Brain microvascular endothelial cell (primary cell): ENCODE data around the gene SCN5A.

Experiments
- DNase-seq: peaks from one replicate; pipeline ENCODE4 v3.0.0-alpha.2; 2020
- H3K27ac ChIP-seq: fragments of 250-450 bp; sonication (Bioruptor Pico); 2 replicates; pipeline ENCODE4 v1.5.1; 2020; ENCODE audit warnings: mild to moderate bottlenecking, moderate library complexity
- H3K27me3 ChIP-seq: fragments of 250-450 bp; sonication (Bioruptor Pico); replicated peaks from 2 replicates; pipeline ENCODE4 v1.5.1; 2020; ENCODE audit warnings: mild to moderate bottlenecking
- H3K36me3 ChIP-seq: fragments of 250-450 bp; sonication (Bioruptor Pico); replicated peaks from 2 replicates; pipeline ENCODE4 v1.5.1; 2020; ENCODE audit warnings: mild to moderate bottlenecking
- H3K4me3 ChIP-seq: 2 replicates; pipeline ENCODE4 v1.5.1; 2011; ENCODE audit warnings: low read depth, mild to moderate bottlenecking, control low read depth, low read length, moderate library complexity
- CTCF ChIP-seq: IDR thresholded peaks from 2 replicates; pipeline ENCODE4 v1.5.1; 2011; ENCODE audit warnings: low read depth, mild to moderate bottlenecking, moderate library complexity, low read length, control low read depth, inconsistent platforms; ENCODE audit errors: missing control alignments
- in situ Hi-C: cut with HindIII; loops from 2 replicates; pipeline ENCODE4 v1.10.0; 2017; ENCODE audit warnings: low sequenced_read_pairs, low pct_ligation_motif_present

Gene SCN5A

GRCh38 chr3:38597502-38598060 lies 51.9 kb downstream of the SCN5A start:
- H3K36me3 ChIP-seq = no peaks in the 10 kb centered on the region
- DNase-seq = no peak
- no peaks in the 10 kb centered on the region for H3K27me3 ChIP-seq
- H3K4me3 ChIP-seq = no peak overlapping the region
- TF ChIP-seq CTCF = no peak
- in situ Hi-C loops = no loop called here
- H3K27ac ChIP-seq = no peak overlapping the region

GRCh38 chr3:38595393-38595792 lies 54.1 kb downstream of the SCN5A start:
- no peak for DNase-seq
- no peak overlapping the region for H3K4me3 ChIP-seq
- in situ Hi-C loops = no loop called here
- no peaks in the 10 kb centered on the region for H3K36me3 ChIP-seq
- TF ChIP-seq CTCF = no peak
- H3K27ac ChIP-seq = no peak overlapping the region
- no peaks in the 10 kb centered on the region for H3K27me3 ChIP-seq

GRCh38 chr3:38590521-38590920 lies 59.0 kb downstream of the SCN5A start:
- in situ Hi-C loops = no loop called here
- Histone ChIP-seq H3K27me3 (no peaks in the 10 kb centered on the region), H3K27ac (no peak overlapping the region), H3K36me3 (no peaks in the 10 kb centered on the region), H3K4me3 (no peak overlapping the region)
- TF ChIP-seq CTCF = no peak
- DNase-seq = no peak

GRCh38 chr3:38588995-38589937 lies 60.2 kb downstream of the SCN5A start:
- no peak overlapping the region for H3K4me3 ChIP-seq
- TF ChIP-seq CTCF = no peak
- no peak for DNase-seq
- in situ Hi-C loops = no loop called here
- no peak overlapping the region for H3K27ac ChIP-seq
- H3K27me3 ChIP-seq = no peaks in the 10 kb centered on the region
- H3K36me3 ChIP-seq = no peaks in the 10 kb centered on the region

GRCh38 chr3:38588371-38588971 lies 61.0 kb downstream of the SCN5A start:
- TF ChIP-seq CTCF = no peak
- no peak for DNase-seq
- no peaks in the 10 kb centered on the region for H3K36me3 ChIP-seq
- no peak overlapping the region for H3K4me3 ChIP-seq
- no peaks in the 10 kb centered on the region for H3K27me3 ChIP-seq
- H3K27ac ChIP-seq = no peak overlapping the region
- in situ Hi-C loops = no loop called here
